GM10248 (cell line): ENCODE measurements around the gene PGD.
"Not testable (repeated sequence)": the region's sequence is repeated elsewhere in the genome, so short reads cannot be mapped to it uniquely, and the experiment has no call there.

ENCODE experiments used
- CTCF ChIA-PET: fragments of 300-600 bp; sonication (Branson Sonifier 250); formaldehyde crosslinking; extraction: SDS; loops from one replicate; lab custom pipeline; 2021; ENCODE audit warnings: antibody characterized with exemption; lab: Yijun Ruan, JAX
- POLR2A ChIA-PET: fragments of 350-650 bp; sonication (Branson Sonifier 250); formaldehyde crosslinking; extraction: SDS; loops from one replicate; lab custom pipeline; 2020; ENCODE audit warnings: antibody characterized with exemption; lab: Yijun Ruan, JAX
- DNase-seq: peaks from one replicate; pipeline ENCODE4 v3.0.0; 2012; ENCODE audit errors: extremely low spot score
- CTCF ChIP-seq: IDR thresholded peaks from 2 replicates; pipeline ENCODE4 v1.5.1; 2012; ENCODE audit warnings: mild to moderate bottlenecking, low read depth; ENCODE audit errors: extremely low read depth, missing control alignments, control extremely low read depth

The PGD gene

GRCh38 chr1:10421637-10422036, 22.8 kb downstream of the PGD start:
- ChIA-PET CTCF (interaction anchor here (1.5 kb wide), 1 partner anchor 212 kb away, joined by 3 read pairs; no protein-coding TSS in a partner anchor), POLR2A (no interaction called here)
- no peak for TF ChIP-seq CTCF
- DNase-seq: no peak

- ChIA-PET POLR2A (no interaction called here), CTCF (interaction anchor here (1.3 to 4.3 kb wide), 2 partner anchors 25 to 70 kb away, joined by 3 to 15 read pairs; partner anchors contain the start of gene PGD)
- TF ChIP-seq CTCF: no peak
- DNase-seq: no peak
Observed at GRCh38 chr1:10424034-10424433, 25.2 kb downstream of the PGD start.

- CTCF ChIA-PET: interaction anchor here (1.3 to 4.3 kb wide), 2 partner anchors 26 to 69 kb away, joined by 3 to 15 read pairs; partner anchors contain the start of gene PGD
- POLR2A ChIA-PET: no interaction called here
- no peak for TF ChIP-seq CTCF
- DNase-seq: no peak
Observed at GRCh38 chr1:10424651-10425050, 25.8 kb downstream of the PGD start.

- POLR2A ChIA-PET, DNase-seq: not testable (repeated sequence)
- CTCF ChIA-PET: interaction anchor here (1.0 to 4.3 kb wide), 5 partner anchors 48 to 553 kb away, joined by 3 to 15 read pairs (median 4); partner anchors contain the start of gene KIF1B
Observed at GRCh38 chr1:10425826-10426534, 27.1 kb downstream of the PGD start.

GRCh38 chr1:10426535-10426848, 27.6 kb downstream of the PGD start:
- POLR2A ChIA-PET, DNase-seq: not testable (repeated sequence)
- CTCF ChIA-PET: interaction anchor here (1.0 to 4.3 kb wide), 5 partner anchors 49 to 554 kb away, joined by 3 to 15 read pairs (median 4); partner anchors contain the start of gene KIF1B

- no peak for DNase-seq
- CTCF ChIA-PET: interaction anchor here (0.7 to 7.3 kb wide), 21 partner anchors 9 to 802 kb away, joined by 3 to 147 read pairs (median 7); partner anchors contain the start of genes EXOSC10 and PGD
- POLR2A ChIA-PET: no interaction called here
- no peak for TF ChIP-seq CTCF
Observed at GRCh38 chr1:10428984-10429383, 30.1 kb downstream of the PGD start.

GRCh38 chr1:10429868-10430215, 31.0 kb downstream of the PGD start:
- no peak for TF ChIP-seq CTCF
- CTCF ChIA-PET: interaction anchor here (0.7 to 7.3 kb wide), 44 partner anchors 9 to 840 kb away, joined by 3 to 147 read pairs (median 4); partner anchors contain the start of genes CORT, EXOSC10, LZIC and NMNAT1
- no peak for DNase-seq
- POLR2A ChIA-PET: interaction anchor here (0.6 to 0.9 kb wide), 2 partner anchors 42 to 64 kb away, joined by 4 to 5 read pairs; no protein-coding TSS in a partner anchor
